Endodermal cell (in vitro differentiated cells): Measurements from ENCODE around the gene STAP1. TPM values are rescaled to one million over a fixed set of nuclear protein-coding genes. Genes with fewer than 3 reads are reported as not detected.

Experiments
- DNase-seq: peaks from one replicate; pipeline ENCODE4 v3.0.0-alpha.2; 2017
- H3K27ac ChIP-seq: 2 replicates; pipeline ENCODE4 v1.5.1; 2013; ENCODE audit warnings: mild to moderate bottlenecking, low read depth, low read length, moderate library complexity
- H3K27me3 ChIP-seq: 2 replicates; pipeline ENCODE4 v1.6.1; 2013; ENCODE audit warnings: mild to moderate bottlenecking, low read length, moderate library complexity; ENCODE audit not compliant: insufficient read depth, control insufficient read depth, poor library complexity, severe bottlenecking
- H3K36me3 ChIP-seq: 2 replicates; pipeline ENCODE4 v1.7.0; 2013; ENCODE audit warnings: mild to moderate bottlenecking, low read length, moderate library complexity; ENCODE audit not compliant: control insufficient read depth, insufficient read depth
- H3K4me1 ChIP-seq: one replicate; pipeline ENCODE4 v1.7.0; 2013; ENCODE audit warnings: low read length; ENCODE audit not compliant: control insufficient read depth, insufficient read depth
- H3K4me3 ChIP-seq: 2 replicates; pipeline ENCODE4 v1.5.1; 2013; ENCODE audit warnings: mild to moderate bottlenecking, low read length, moderate library complexity
- H3K9ac ChIP-seq: 2 replicates; pipeline ENCODE4 v1.6.1; 2013; ENCODE audit warnings: mild to moderate bottlenecking, low read length, moderate library complexity; ENCODE audit not compliant: poor library complexity, severe bottlenecking; ENCODE audit errors: extremely low read depth
- H3K9me3 ChIP-seq: 2 replicates; pipeline ENCODE4 v1.6.1; 2013; ENCODE audit warnings: mild to moderate bottlenecking, low read length, moderate library complexity; ENCODE audit not compliant: control insufficient read depth
- H3K27ac Mint-ChIP-seq: 2 replicates; pipeline ENCODE4 v1.8.0; 2020; ENCODE audit warnings: mixed read lengths
- H3K27me3 Mint-ChIP-seq: 2 replicates; pipeline ENCODE4 v1.8.0; 2021; ENCODE audit warnings: mild to moderate bottlenecking, mixed read lengths; ENCODE audit not compliant: insufficient read depth
- H3K36me3 Mint-ChIP-seq: 2 replicates; pipeline ENCODE4 v1.8.0; 2020; ENCODE audit warnings: low read depth, mixed read lengths
- H3K4me1 Mint-ChIP-seq: 2 replicates; pipeline ENCODE4 v1.8.0; 2020; ENCODE audit warnings: mixed read lengths
- H3K4me3 Mint-ChIP-seq: 2 replicates; pipeline ENCODE4 v1.8.0; 2020; ENCODE audit warnings: mild to moderate bottlenecking, moderate library complexity, mixed read lengths
- H3K9me3 Mint-ChIP-seq: 2 replicates; pipeline ENCODE4 v1.8.0; 2020; ENCODE audit warnings: mild to moderate bottlenecking, mixed read lengths
- CTCF ChIP-seq: fragments of 200-600 bp; sonication (generic); conservative IDR thresholded peaks from 2 replicates; pipeline ENCODE4 v1.5.0; 2021; ENCODE audit warnings: antibody characterized with exemption, mild to moderate bottlenecking
- WGBS, 2 experiments: methylation state at CpG; one replicate each; pipeline versions ENCODE4 v1.1.5 to v1.1.7; 2013; ENCODE audit warnings: missing lambda C conversion rate in 2 of 2, mixed read lengths in 1 of 2; ENCODE audit not compliant: insufficient coverage in 1 of 2, insufficient read length in 1 of 2; 5-methylcytosine and 5-hydroxymethylcytosine counted together
- total RNA-seq, 2 donors: library from RNA; stranded (reverse); fragmentation: NEBNext Ultra II Directional in 1 of 2; extraction: Animal tissue kit (Norgen Biotek cat#: 25700) in 1 of 2; gene quantifications; 2 replicates in 1 of 2; 3 replicates in 1 of 2; pipeline ENCODE4 v1.2.1, GENCODE V29; 2021

Gene STAP1
- total RNA-seq, 2 donors from 2014 or later, result not detected

- no peaks in the 10 kb centered on the region for H3K4me1 Mint-ChIP-seq
- Histone ChIP-seq H3K4me3 (no peak overlapping the region), H3K36me3 (no peaks in the 10 kb centered on the region), H3K4me1 (no peaks in the 10 kb centered on the region), H3K9ac (no peak overlapping the region), H3K27ac (no peak overlapping the region), H3K27me3 (no peaks in the 10 kb centered on the region), H3K9me3 (no peaks in the 10 kb centered on the region)
- DNase-seq, result no peak
- H3K9me3 Mint-ChIP-seq, result no peaks in the 10 kb centered on the region
- H3K27me3 Mint-ChIP-seq, result no peaks in the 10 kb centered on the region
- H3K36me3 Mint-ChIP-seq, result no peaks in the 10 kb centered on the region
- TF ChIP-seq CTCF, result no peak
- H3K27ac Mint-ChIP-seq, result no peak overlapping the region
- H3K4me3 Mint-ChIP-seq, result no peak overlapping the region
Observed at GRCh38 chr4:67565284-67565683, 6.8 kb downstream of the STAP1 start.

GRCh38 chr4:67566335-67566734, 7.8 kb downstream of the STAP1 start:
- H3K9ac ChIP-seq, result no peak overlapping the region
- TF ChIP-seq CTCF, result no peak
- H3K27me3 ChIP-seq, result no peaks in the 10 kb centered on the region
- Mint-ChIP-seq H3K4me1 (no peaks in the 10 kb centered on the region), H3K27ac (no peak overlapping the region), H3K27me3 (no peaks in the 10 kb centered on the region), H3K4me3 (no peak overlapping the region), H3K9me3 (no peaks in the 10 kb centered on the region), H3K36me3 (no peaks in the 10 kb centered on the region)
- no peaks in the 10 kb centered on the region for H3K4me1 ChIP-seq
- no peaks in the 10 kb centered on the region for H3K36me3 ChIP-seq
- DNase-seq, result no peak
- H3K9me3 ChIP-seq, result no peaks in the 10 kb centered on the region
- 92 to 93% methylated on average over 3 of the region's 3 CpGs for WGBS, 2 experiments
- H3K27ac ChIP-seq, result no peak overlapping the region
- no peak overlapping the region for H3K4me3 ChIP-seq

GRCh38 chr4:67568820-67569219, 10.3 kb downstream of the STAP1 start:
- H3K9me3 Mint-ChIP-seq, result no peaks in the 10 kb centered on the region
- Histone ChIP-seq H3K9me3 (no peaks in the 10 kb centered on the region), H3K36me3 (no peaks in the 10 kb centered on the region), H3K4me1 (no peaks in the 10 kb centered on the region), H3K4me3 (no peak overlapping the region), H3K27ac (no peak overlapping the region), H3K27me3 (no peaks in the 10 kb centered on the region), H3K9ac (no peak overlapping the region)
- no peaks in the 10 kb centered on the region for H3K4me1 Mint-ChIP-seq
- TF ChIP-seq CTCF, result no peak
- 100% methylated on average over 2 of the region's 2 CpGs; no CpG with 5 or more reads in 1 of the 2 experiments for WGBS, 2 experiments
- H3K36me3 Mint-ChIP-seq, result no peaks in the 10 kb centered on the region
- H3K4me3 Mint-ChIP-seq, result no peak overlapping the region
- no peak for DNase-seq
- no peak overlapping the region for H3K27ac Mint-ChIP-seq
- H3K27me3 Mint-ChIP-seq, result no peaks in the 10 kb centered on the region
